GM12891 (cell line): ENCODE data around the gene ANK3.

Experiments
- DNase-seq: peaks from one replicate; pipeline ENCODE4 v3.0.0; 2011; ENCODE audit warnings: low spot score; ENCODE audit not compliant: insufficient read length
- FAIRE-seq: peaks from 2 replicates; lab custom pipeline; 2011; peaks lifted over from hg19 to GRCh38; lab: Jason Lieb, UNC
- PAX5 ChIP-seq: IDR thresholded peaks from 2 replicates; pipeline ENCODE4 v1.6.1; 2011; ENCODE audit warnings: low read length, moderate library complexity, mild to moderate bottlenecking; ENCODE audit not compliant: insufficient read depth, severe bottlenecking
- POLR2A ChIP-seq: IDR thresholded peaks from 2 replicates; pipeline ENCODE4 v1.6.1; 2011; ENCODE audit warnings: low read depth, low read length, control low read depth
- POLR2AphosphoS5 ChIP-seq: IDR thresholded peaks from 2 replicates; pipeline ENCODE4 v1.6.1; 2011; ENCODE audit warnings: low read depth, low read length, control low read depth
- POU2F2 ChIP-seq: IDR thresholded peaks from 2 replicates; pipeline ENCODE4 v1.6.1; 2011; ENCODE audit warnings: low read depth, mild to moderate bottlenecking, control low read depth, low read length, moderate library complexity
- SPI1 ChIP-seq: IDR thresholded peaks from 2 replicates; pipeline ENCODE4 v1.6.1; 2011; ENCODE audit warnings: low read depth, low read length, control low read depth
- TAF1 ChIP-seq: IDR thresholded peaks from 2 replicates; pipeline ENCODE4 v1.6.1; 2011; ENCODE audit warnings: low read depth, low read length, control low read depth

Gene ANK3

GRCh38 chr10:60032723-60033122 is 357.0 kb downstream of the ANK3 start:
- TF ChIP-seq SPI1 (no peak), POLR2AphosphoS5 (no peak), TAF1 (no peak), POU2F2 (no peak), PAX5 (no peak), POLR2A (no peak)
- DNase-seq = peak; percentile 12
- FAIRE-seq = peak; percentile 84

- FAIRE-seq (peak; percentile 70), DNase-seq (no peak)
- TF ChIP-seq POLR2A (no peak), SPI1 (peak; percentile 76), TAF1 (no peak)
These were observed 358.0 kb downstream of the ANK3 start for GRCh38 chr10:60031664-60032063.

- no peak for FAIRE-seq
- TF ChIP-seq PAX5 (no peak), SPI1 (no peak), POLR2A (no peak), POLR2AphosphoS5 (no peak), TAF1 (no peak), POU2F2 (no peak)
- DNase-seq = no peak
These were observed 358.5 kb downstream of the ANK3 start for GRCh38 chr10:60031183-60031582.

GRCh38 chr10:60029475-60029874 is 360.2 kb downstream of the ANK3 start:
- DNase-seq = no peak
- no peak for FAIRE-seq
- TF ChIP-seq POLR2A = no peak
- no peak for TF ChIP-seq SPI1
- TF ChIP-seq POU2F2 = no peak
- no peak for TF ChIP-seq PAX5
- TF ChIP-seq TAF1 = no peak
- TF ChIP-seq POLR2AphosphoS5 = no peak

GRCh38 chr10:60028081-60028480 is 361.6 kb downstream of the ANK3 start:
- TF ChIP-seq PAX5 = no peak
- FAIRE-seq (no peak), DNase-seq (no peak)

GRCh38 chr10:60025279-60025678 is 364.4 kb downstream of the ANK3 start:
- no peak for TF ChIP-seq PAX5
- TF ChIP-seq SPI1 = no peak
- TF ChIP-seq POU2F2 = no peak
- no peak for FAIRE-seq
- DNase-seq = no peak

- TF ChIP-seq POU2F2 (no peak), PAX5 (no peak), TAF1 (no peak), SPI1 (no peak), POLR2AphosphoS5 (no peak)
- DNase-seq (no peak), FAIRE-seq (no peak)
These were observed 365.2 kb downstream of the ANK3 start for GRCh38 chr10:60024506-60024905.

- DNase-seq (no peak), FAIRE-seq (no peak)
- TF ChIP-seq TAF1 = no peak
- TF ChIP-seq POLR2A = no peak
- TF ChIP-seq PAX5 = no peak
- TF ChIP-seq POLR2AphosphoS5 = no peak
- TF ChIP-seq POU2F2 = no peak
- TF ChIP-seq SPI1 = no peak
These were observed 366.4 kb downstream of the ANK3 start for GRCh38 chr10:60023155-60023877.

- DNase-seq = no peak
- FAIRE-seq = no peak
- TF ChIP-seq POU2F2 = no peak
- no peak for TF ChIP-seq TAF1
- TF ChIP-seq POLR2A = no peak
These were observed 368.3 kb downstream of the ANK3 start for GRCh38 chr10:60021361-60021760.

- TF ChIP-seq POU2F2 (no peak), POLR2AphosphoS5 (no peak), SPI1 (no peak), POLR2A (no peak), PAX5 (no peak), TAF1 (no peak)
- no peak for DNase-seq
- no peak for FAIRE-seq
These were observed 372.9 kb downstream of the ANK3 start for GRCh38 chr10:60016794-60017193.
